NCI-H2029 treated with DMSO at 0.1 percent for 48 hours (cell line): ENCODE data around the gene RGS7.
"Not testable (repeated sequence)": the region's sequence is repeated elsewhere in the genome, so short reads cannot be mapped to it uniquely, and the experiment has no call there.

ENCODE experiments used
- DNase-seq: peaks from one replicate; lab custom pipeline; 2025; lab: John Stamatoyannopoulos, UW

The RGS7 gene

GRCh38 chr1:241271427-241271826 is 85.6 kb downstream of the RGS7 start:
- no peak for DNase-seq

DNA sequence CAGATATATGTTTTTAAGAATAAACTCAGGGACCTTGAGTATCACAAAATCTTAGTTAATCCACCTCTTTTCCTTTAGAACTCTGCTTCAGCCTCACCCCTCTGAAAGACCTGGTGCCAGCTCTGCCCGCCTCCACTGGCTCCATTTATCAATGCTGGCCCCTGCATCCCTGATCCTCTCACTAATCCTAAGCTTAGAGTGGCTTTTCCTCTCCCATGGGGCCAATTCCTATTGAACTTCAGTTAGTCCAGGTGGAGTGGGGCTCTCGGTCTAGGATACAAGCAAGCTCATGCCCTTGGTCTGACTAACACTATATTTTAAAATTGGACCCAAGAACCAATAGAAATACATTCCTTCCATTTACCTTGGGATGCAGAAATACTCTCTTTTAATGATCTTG is 87.0 kb downstream of the RGS7 start:
- no peak for DNase-seq

DNA sequence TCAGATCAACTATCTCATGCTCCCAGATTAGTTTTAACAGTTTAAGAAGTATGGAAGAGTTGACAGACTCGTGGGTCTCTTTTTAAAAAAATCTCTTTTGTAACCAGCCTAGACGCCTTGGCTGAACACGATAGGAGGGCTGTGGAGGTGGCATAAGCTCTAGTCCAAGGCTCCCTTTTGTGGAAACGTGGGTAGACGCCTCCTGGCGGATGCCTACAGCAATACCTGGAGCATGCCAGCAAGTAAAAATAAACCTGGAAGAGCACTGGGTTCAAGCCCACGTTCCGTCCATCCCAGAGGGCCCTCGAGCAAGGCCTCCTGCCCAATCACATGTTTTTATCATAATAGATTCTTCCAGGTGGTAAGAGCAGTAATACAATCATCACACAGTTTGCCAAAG is 87.9 kb downstream of the RGS7 start:
- no peak for DNase-seq

- DNase-seq: no peak
These were observed 90.9 kb downstream of the RGS7 start for GRCh38 chr1:241266121-241266520.

DNA sequence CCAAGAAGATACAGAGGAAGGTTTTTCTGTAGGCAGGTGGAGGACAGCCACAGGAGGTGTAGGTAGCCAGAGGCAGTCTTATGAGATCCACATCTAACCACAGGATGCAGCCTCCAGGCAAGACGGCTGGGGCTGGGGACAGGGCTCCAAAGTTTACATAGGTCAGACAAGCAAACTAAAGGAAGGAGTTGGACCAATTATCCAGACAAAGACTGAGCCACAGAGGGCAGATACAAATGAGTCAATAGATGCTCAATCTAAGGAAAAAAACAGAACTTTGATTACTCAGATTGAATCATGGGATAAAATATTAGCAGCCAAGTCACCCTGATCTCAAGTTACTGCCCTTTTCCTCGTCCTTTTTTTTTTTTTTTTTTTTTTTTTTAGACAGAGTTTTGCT is 91.6 kb downstream of the RGS7 start:
- DNase-seq: no peak

DNA sequence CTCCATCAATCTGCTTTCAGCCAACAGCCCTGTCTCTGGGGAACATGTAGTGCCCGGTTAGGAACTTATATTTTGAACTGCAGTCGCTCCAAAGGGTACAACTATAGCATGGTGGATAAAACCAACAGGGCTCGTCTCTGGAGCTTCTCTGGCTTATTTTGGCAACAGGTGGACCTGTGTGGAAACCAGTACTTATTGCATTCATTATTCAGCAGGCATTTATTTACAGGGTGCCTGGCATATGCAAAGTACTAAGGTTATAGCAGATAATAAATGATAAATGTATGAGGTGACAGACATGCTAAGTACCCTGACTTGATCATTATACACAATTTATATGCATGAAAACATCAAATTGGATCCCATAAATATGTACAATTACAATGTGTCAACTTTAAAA is 93.7 kb downstream of the RGS7 start:
- no peak for DNase-seq

DNA sequence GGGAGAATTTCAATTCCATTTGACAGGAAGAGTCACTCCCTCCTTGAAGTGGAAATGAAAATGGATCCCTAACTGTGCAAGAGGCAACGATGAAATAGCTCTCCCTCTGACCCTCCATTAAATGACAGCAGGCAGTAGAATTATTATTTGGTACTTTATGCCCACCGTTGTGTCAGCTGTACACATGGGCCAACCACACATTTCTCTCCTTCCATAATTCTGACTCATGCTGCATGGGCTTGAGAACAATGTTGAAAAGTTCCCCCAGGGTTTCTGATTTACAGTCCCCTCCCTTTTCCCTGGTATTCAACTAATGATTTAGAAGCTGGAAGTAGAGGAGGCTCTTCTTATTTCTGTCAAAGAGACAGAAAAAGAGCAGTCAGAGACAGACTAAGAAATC is 103.5 kb downstream of the RGS7 start:
- DNase-seq: no peak

DNA sequence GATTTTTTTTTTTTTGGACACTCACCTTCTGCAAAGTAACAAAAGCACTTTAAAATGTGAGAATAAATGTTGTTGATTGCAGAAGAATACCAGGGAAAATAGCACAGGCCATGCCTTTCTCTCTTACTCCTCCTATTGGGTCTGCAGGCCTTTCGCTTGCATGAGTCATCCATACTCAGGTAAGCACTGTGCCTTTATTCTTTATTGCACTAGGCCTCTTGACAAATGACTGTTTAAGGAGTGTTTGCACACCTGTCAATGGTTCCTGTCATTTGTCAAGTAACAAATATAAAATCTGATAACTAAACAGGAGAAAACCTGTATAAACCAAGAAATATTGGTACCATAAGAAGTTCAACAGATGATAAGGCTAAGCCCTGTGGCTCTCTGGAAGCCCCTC is 106.5 kb downstream of the RGS7 start:
- DNase-seq: peak; percentile 87

DNA sequence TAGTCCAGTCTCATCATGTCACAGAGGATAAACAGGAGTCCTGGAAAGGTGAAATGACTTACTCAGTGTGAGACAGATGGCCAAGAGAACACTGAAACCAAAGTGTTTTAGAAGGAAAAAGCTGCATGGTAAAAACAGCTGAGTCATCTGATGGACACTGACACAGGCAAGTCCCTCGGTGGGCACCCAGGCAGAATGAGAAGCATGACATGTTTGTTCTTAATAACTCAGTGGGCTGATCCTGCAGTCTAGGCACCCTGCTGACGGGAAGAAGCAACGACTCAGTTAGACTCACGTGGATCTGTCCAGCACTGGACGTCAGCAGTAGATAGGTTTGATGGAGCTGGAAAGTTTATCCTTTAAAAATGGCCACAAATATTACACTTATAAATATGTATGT is 116.9 kb downstream of the RGS7 start:
- DNase-seq: no peak

- no peak for DNase-seq
These were observed 119.1 kb downstream of the RGS7 start for GRCh38 chr1:241237873-241238272.

- no peak for DNase-seq
These were observed 121.6 kb downstream of the RGS7 start for GRCh38 chr1:241235256-241235897.

GRCh38 chr1:241229711-241230110 is 127.3 kb downstream of the RGS7 start:
- DNase-seq: no peak

- DNase-seq: no peak
These were observed 127.8 kb downstream of the RGS7 start for GRCh38 chr1:241229216-241229615.

- DNase-seq: no peak
These were observed 128.7 kb downstream of the RGS7 start for GRCh38 chr1:241228339-241228738.

DNA sequence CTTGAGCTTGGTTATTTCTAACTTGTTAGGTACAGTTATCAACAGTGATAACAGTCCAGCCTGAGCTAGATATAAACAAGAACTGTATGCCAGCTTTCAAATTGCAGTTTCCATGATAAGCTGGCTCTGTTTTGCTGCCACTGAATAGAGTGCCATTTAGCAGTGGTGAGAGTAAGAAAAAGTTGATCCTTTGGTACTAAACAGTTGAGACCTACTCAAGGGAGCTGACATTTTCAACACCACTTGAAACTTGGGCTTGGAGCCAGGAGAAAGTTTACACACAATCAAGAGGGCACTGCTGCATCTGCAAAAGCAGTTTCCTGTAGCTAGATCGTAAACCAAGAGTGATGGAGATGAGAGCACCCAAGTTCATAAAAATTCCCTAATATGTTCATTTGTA is 131.3 kb downstream of the RGS7 start:
- DNase-seq: no peak

DNA sequence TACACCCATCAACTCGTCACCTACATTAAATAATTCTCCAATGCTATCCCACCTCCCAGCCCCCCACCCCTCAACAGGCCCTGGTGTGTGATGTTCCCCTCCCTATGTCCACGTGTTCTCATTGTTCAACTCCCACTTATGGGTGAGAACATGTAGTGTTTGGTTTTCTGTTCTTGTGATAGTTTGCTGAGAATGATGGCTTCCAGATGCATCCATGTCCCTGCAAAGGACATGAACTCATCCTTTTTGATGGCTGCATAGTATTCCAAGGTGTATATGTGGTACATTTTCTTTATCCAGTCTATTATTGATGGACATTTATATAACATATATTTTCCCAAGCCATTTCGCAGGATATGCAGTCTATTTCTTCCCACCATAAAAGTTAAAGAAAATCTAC is 132.8 kb downstream of the RGS7 start:
- not testable (repeated sequence) for DNase-seq

DNA sequence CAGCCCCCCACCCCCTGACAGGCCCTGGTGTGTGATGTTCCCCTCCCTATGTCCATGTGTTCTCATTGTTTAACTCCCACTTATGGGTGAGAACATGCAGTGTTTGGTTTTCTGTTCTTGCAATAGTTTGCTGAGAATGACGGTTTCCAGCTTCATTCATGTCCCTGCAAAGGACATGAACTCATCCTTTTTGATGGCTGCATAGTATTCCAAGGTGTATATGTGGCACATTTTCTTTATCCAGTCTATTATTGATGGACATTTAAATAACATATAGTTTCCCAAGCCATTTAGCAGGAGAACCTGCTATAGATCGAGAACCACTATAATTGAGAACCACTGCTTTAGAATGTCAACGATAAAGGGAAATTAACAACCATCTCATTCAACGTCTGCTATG is 134.2 kb downstream of the RGS7 start:
- not testable (repeated sequence) for DNase-seq

DNA sequence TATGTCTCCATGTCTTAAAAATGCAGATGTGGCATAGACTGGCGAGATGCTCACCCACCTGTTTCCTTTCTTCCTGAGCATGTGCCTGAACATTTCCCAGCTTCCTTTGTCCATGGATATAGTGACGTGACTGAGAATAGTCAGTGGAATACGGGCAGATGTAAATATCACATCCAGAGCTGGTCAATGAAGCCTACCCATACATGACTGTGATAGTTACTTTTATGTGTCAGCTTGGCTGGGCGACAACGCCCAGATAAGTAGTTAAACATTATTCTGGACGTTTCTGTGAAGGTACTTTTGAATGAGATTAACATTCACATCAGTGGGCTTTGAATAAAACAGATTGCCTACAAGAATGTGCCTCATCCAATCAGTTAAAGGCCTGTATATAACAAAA is 135.7 kb downstream of the RGS7 start:
- no peak for DNase-seq

- DNase-seq: not testable (repeated sequence)
These were observed 136.1 kb downstream of the RGS7 start for GRCh38 chr1:241220913-241221312.

DNA sequence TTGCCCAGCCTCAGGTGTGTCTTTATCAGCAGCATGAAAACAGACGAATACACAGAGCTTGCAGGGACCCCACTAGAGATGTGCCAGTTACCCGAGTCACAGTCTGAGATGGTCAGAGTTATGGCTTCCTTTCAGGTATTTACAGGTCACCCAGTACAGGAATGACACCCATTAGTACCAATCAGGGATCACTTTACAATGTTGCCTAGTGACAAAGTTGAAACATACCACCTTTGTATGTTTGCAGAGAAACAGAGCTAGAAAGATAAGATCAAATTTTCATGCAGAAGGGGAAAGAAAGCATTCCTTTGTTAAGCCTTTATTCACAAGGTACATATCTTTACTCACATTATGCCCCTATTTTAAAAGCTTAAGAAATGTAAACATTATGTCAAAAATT is 137.6 kb downstream of the RGS7 start:
- no peak for DNase-seq

GRCh38 chr1:241217516-241217915 is 139.5 kb downstream of the RGS7 start:
- DNase-seq: no peak

DNA sequence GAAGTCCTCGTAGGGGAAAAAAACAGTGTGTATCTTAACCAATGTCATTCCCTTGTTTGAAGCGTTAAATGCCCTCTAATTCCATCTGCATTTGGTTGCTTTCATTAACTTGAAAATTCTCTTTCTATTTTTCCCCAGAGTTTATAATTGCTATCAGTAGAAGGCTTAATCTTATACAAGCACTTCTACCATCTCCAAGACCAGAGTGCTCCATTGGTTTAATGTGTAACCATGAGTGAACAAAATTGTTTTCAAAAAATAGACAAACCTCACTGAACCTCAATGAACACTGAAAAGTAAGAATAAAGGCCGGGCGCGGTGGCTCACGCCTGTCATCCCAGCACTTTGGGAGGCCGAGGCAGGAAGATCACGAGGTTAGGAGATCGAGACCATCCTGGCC is 141.3 kb downstream of the RGS7 start:
- no peak for DNase-seq

- no peak for DNase-seq
These were observed 141.8 kb downstream of the RGS7 start for GRCh38 chr1:241215203-241215602.

DNA sequence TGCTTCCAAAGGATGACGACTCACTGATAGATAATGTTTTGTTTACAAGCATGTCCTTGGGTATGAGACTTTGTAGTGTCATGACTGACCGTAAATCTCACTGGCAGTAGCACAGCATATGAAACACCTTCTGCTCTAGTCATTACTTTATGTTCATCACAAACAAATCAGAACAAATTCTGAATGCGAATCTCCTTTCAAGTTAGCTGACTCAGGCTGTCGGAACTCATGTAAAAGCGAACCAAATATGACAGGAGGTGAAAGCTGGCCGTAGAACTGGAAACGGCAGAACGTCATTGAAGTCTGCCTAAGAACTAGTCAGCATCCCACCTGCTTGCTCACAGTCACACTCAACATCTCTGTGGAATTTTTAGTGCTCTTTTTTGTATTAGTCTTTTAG is 143.9 kb downstream of the RGS7 start:
- DNase-seq: no peak

- DNase-seq: no peak
These were observed 144.4 kb downstream of the RGS7 start for GRCh38 chr1:241212628-241213027.
